HepG2 (cell line): ENCODE results near the gene CCER1. TPM values are rescaled to one million over a fixed set of nuclear protein-coding genes. Genes with fewer than 3 reads are reported as not detected.

Experiments used
- ATAC-seq: fragments of 200-7000 bp; cut with Tn5 transposase; 3 replicates; pipeline ENCODE4 v1.9.1; 2020; ENCODE audit warnings: mild to moderate bottlenecking, moderate library complexity
- BruUV-seq: library from RNA; stranded (reverse); fragments of 400-500 nt; replicated peaks from 2 replicates; lab custom pipeline; 2021; lab: Mats Ljungman, UMichigan
- CTCF ChIA-PET: fragments of 300-600 bp; formaldehyde crosslinking; extraction: SDS; loops from one replicate; lab custom pipeline; 2021; ENCODE audit warnings: low total read pairs, inconsistent platforms, low intra/inter-chr PET ratio; lab: Yijun Ruan, JAX
- POLR2A ChIA-PET: fragments of 350-600 bp; sonication (Branson Sonifier 250); formaldehyde crosslinking; loops from one replicate; lab custom pipeline; 2020; ENCODE audit warnings: antibody characterized with exemption, inconsistent platforms; lab: Yijun Ruan, JAX
- DNase-seq: peaks from one replicate; pipeline ENCODE4 v3.0.0-alpha.2; 2015; ENCODE audit warnings: low spot score
- FAIRE-seq: peaks from 3 replicates; lab custom pipeline; 2011; peaks lifted over from hg19 to GRCh38; lab: Jason Lieb, UNC
- H2AFZ ChIP-seq: one replicate; pipeline ENCODE4 v1.6.1; 2011; ENCODE audit warnings: low read length, inconsistent platforms
- H3K27ac ChIP-seq: fragments of 300-600 bp; 3 replicates; pipeline ENCODE4 v1.8.0; 2011; ENCODE audit warnings: mixed run types, mild to moderate bottlenecking, mixed read lengths, low read length, inconsistent platforms; ENCODE audit not compliant: insufficient read depth; ENCODE audit errors: extremely low read length
- H3K27me3 ChIP-seq, 2 experiments: fragments of 200-600 bp in 1 of 2; 2 replicates in 1 of 2; 3 replicates in 1 of 2; pipeline versions ENCODE4 v1.6.0 to v1.8.0; 2011; ENCODE audit warnings: low read length in 2 of 2, mild to moderate bottlenecking in 2 of 2, moderate library complexity in 2 of 2, inconsistent platforms in 1 of 2; ENCODE audit not compliant: insufficient read depth in 2 of 2, control insufficient read depth in 1 of 2
- H3K36me3 ChIP-seq, 2 experiments: fragments of 200-600 bp in 1 of 2; replicated peaks in 1 of 2; 2 replicates in 1 of 2; 3 replicates in 1 of 2; pipeline versions ENCODE4 v1.5.1 to v1.8.0; 2011; ENCODE audit warnings: low read length in 2 of 2, inconsistent platforms in 1 of 2; ENCODE audit not compliant: insufficient read depth in 2 of 2, control insufficient read depth in 1 of 2
- H3K4me1 ChIP-seq: 2 replicates; pipeline ENCODE4 v1.5.1; 2012; ENCODE audit warnings: low read length, inconsistent platforms; ENCODE audit not compliant: insufficient read depth
- H3K4me2 ChIP-seq: 2 replicates; pipeline ENCODE4 v1.6.0; 2011; ENCODE audit warnings: low read depth, low read length, inconsistent platforms
- H3K4me3 ChIP-seq, 3 experiments: fragments of 200-600 bp in 1 of 3; sonication (generic), shearing (Covaris generic) in 1 of 3; replicated peaks in 1 of 3; 2 replicates each; pipeline ENCODE4 v1.5.1; 2011 to 2016; ENCODE audit warnings: low read length in 3 of 3, inconsistent platforms in 2 of 3, low read depth in 2 of 3, mild to moderate bottlenecking in 2 of 3, control low read depth in 1 of 3, mixed read lengths in 1 of 3; ENCODE audit not compliant: insufficient read depth in 1 of 3
- H3K79me2 ChIP-seq: one replicate; pipeline ENCODE4 v1.6.1; 2011; ENCODE audit warnings: low read length, inconsistent platforms; ENCODE audit not compliant: insufficient read depth
- H3K9ac ChIP-seq: 2 replicates; pipeline ENCODE4 v1.6.0; 2011; ENCODE audit warnings: mild to moderate bottlenecking, low read depth, low read length, inconsistent platforms; ENCODE audit not compliant: insufficient read depth
- H3K9me3 ChIP-seq: 2 replicates; pipeline ENCODE4 v1.5.1; 2012; ENCODE audit warnings: mild to moderate bottlenecking, low read length
- H4K20me1 ChIP-seq: 2 replicates; pipeline ENCODE4 v1.6.0; 2011; ENCODE audit warnings: inconsistent platforms, mild to moderate bottlenecking, low read length, moderate library complexity; ENCODE audit not compliant: insufficient read depth
- SMC3 ChIP-seq: IDR thresholded peaks from 2 replicates; pipeline ENCODE4 v1.6.1; 2011; ENCODE audit warnings: low read length, improper control_type of control experiment
- SOX6 ChIP-seq, 2 experiments: fragments of 450-650 bp in 1 of 2; sonication (generic) in 1 of 2; formaldehyde crosslinking in 1 of 2; IDR thresholded peaks; 2 replicates each; pipeline versions ENCODE4 v1.4.0 to v1.6.1; 2017 to 2020; ENCODE audit warnings: antibody characterized with exemption in 1 of 2, mild to moderate bottlenecking in 1 of 2, missing genetic modification reagents in 1 of 2
- SP2 ChIP-seq: sonication (generic); formaldehyde crosslinking; IDR thresholded peaks from 2 replicates; pipeline ENCODE4 v1.5.1; 2020; ENCODE audit warnings: mild to moderate bottlenecking, missing genetic modification reagents
- ZNF180 ChIP-seq: sonication (generic); formaldehyde crosslinking; IDR thresholded peaks from 2 replicates; pipeline ENCODE4 v1.4.0; 2020; ENCODE audit warnings: low read depth, missing genetic modification reagents, borderline replicate concordance
- WGBS: methylation state at CpG from one replicate; pipeline ENCODE4 v1.1.6; 2017; ENCODE audit warnings: low lambda C conversion rate; 5-methylcytosine and 5-hydroxymethylcytosine counted together
- in situ Hi-C: cut with HindIII; loops from 2 replicates; pipeline ENCODE4 v1.10.0; 2017; ENCODE audit warnings: low pct_unique_long_range_greater_than_20kb; ENCODE audit not compliant: extremely low pct_ligation_motif_present
- intact Hi-C: fragments of 100-400 bp; cut with micrococcal nuclease; formaldehyde crosslinking; loops from one replicate; pipeline ENCODE4 v1.10.0; 2022; ENCODE audit not compliant: unreplicated experiment
- polyA plus RNA-seq, 8 experiments: library from polyadenylated mRNA; depleted of rRNA in 3 of 8; stranded (reverse) in 7 of 8; unstranded in 1 of 8; fragments of >200 nt; fragmentation: Illumina TruSeq in 4 of 8; extraction: Trizol in 4 of 8; gene quantifications; 2 replicates each; pipeline versions ENCODE4 v1.2.1 to v1.2.3, GENCODE V29; 2011 to 2016; ENCODE audit warnings: low read depth in 4 of 8, missing spikeins in 1 of 8, mixed read lengths in 1 of 8; ENCODE audit not compliant: insufficient read depth in 1 of 8
- total RNA-seq, 5 experiments: library from RNA; depleted of rRNA; stranded (reverse); fragments of >200 nt; fragmentation: Illumina TruSeq; extraction: Trizol; gene quantifications; 2 replicates each; pipeline ENCODE4 v1.2.3, GENCODE V29; 2016; ENCODE audit warnings: low read depth in 1 of 5
- TF ChIP-seq, protein P1 (sequence below): sonication (generic); formaldehyde crosslinking; IDR thresholded peaks from 2 replicates; pipeline ENCODE4 v1.4.0; 2020; ENCODE audit warnings: missing genetic modification reagents, low read depth, mild to moderate bottlenecking, borderline replicate concordance
- TF ChIP-seq, protein P2 (sequence below): sonication (generic); formaldehyde crosslinking; IDR thresholded peaks from 2 replicates; pipeline ENCODE4 v1.4.0; 2020; ENCODE audit warnings: missing genetic modification reagents, mild to moderate bottlenecking, borderline replicate concordance

The CCER1 gene
- total and polyA plus RNA-seq, 2 of the 13 experiments (the other 11 are each of a cell fraction or from before 2014, with no cell fraction given): not detected

DNA sequence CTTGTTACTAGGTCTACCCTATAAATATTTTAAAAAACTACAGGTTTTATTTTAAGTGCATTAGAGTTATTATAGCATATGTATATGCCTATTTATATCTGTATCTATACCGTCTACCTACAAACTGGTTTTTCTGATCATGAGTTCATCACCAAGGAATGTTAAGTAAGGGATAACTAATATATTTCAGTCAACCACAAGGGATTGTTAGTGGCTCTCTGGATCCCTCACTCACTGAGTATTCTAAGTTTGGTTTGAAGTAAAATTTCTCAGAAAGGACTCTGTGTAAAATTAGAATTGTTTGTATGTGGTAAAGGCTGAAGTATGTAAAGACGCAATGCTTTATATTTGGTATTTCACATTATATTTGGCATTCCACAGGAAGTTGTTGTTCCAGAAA lies 45.0 kb upstream of the CCER1 start:
- DNase-seq (no peak), ATAC-seq (no peak)
- intact Hi-C loops: no loop called here
- Histone ChIP-seq H3K36me3 (no peaks in the 10 kb centered on the region), H3K4me1 (no peaks in the 10 kb centered on the region), H2AFZ (no peak overlapping the region), H3K27me3 (no peaks in the 10 kb centered on the region), H4K20me1 (no peaks in the 10 kb centered on the region), H3K27ac (no peak overlapping the region)
- CTCF ChIA-PET: no interaction called here
- in situ Hi-C loops: no loop called here
- 3% methylated on average over 2 of the region's 2 CpGs for WGBS
- TF ChIP-seq SP2 (CRISPR knock-in tag): no peak
- no peak for TF ChIP-seq SMC3
- TF ChIP-seq SOX6 (IDR thresholded peaks at IDR 0.05): no peak
- no peak for TF ChIP-seq SOX6 (CRISPR knock-in tag; IDR thresholded peaks at IDR 0.05)
- TF ChIP-seq, protein P1, sequence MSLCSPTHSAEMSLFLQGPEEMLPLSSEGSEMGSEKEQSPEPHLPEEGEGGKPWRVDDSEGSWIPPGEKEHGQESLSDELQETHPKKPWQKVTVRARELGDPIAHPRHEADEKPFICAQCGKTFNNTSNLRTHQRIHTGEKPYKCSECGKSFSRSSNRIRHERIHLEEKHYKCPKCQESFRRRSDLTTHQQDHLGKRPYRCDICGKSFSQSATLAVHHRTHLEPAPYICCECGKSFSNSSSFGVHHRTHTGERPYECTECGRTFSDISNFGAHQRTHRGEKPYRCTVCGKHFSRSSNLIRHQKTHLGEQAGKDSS (CRISPR knock-in tag): no peak
- TF ChIP-seq, protein P2, sequence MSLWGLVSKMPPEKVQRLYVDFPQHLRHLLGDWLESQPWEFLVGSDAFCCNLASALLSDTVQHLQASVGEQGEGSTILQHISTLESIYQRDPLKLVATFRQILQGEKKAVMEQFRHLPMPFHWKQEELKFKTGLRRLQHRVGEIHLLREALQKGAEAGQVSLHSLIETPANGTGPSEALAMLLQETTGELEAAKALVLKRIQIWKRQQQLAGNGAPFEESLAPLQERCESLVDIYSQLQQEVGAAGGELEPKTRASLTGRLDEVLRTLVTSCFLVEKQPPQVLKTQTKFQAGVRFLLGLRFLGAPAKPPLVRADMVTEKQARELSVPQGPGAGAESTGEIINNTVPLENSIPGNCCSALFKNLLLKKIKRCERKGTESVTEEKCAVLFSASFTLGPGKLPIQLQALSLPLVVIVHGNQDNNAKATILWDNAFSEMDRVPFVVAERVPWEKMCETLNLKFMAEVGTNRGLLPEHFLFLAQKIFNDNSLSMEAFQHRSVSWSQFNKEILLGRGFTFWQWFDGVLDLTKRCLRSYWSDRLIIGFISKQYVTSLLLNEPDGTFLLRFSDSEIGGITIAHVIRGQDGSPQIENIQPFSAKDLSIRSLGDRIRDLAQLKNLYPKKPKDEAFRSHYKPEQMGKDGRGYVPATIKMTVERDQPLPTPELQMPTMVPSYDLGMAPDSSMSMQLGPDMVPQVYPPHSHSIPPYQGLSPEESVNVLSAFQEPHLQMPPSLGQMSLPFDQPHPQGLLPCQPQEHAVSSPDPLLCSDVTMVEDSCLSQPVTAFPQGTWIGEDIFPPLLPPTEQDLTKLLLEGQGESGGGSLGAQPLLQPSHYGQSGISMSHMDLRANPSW (CRISPR knock-in tag): no peak
- TF ChIP-seq ZNF180 (CRISPR knock-in tag): no peak
- TF ChIP-seq, all 625 proteins: peak for 0
- BruUV-seq: no TSS peak
- POLR2A ChIA-PET: no interaction called here
- H3K4me2 ChIP-seq: no peak overlapping the region
- H3K9ac ChIP-seq: no peak overlapping the region
- no peaks in the 10 kb centered on the region for H3K9me3 ChIP-seq
- no peaks in the 10 kb centered on the region for H3K79me2 ChIP-seq
- no peak for FAIRE-seq
- H3K4me3 ChIP-seq: no peak overlapping the region
